Spleen (tissue), 11 donors: Measurements from ENCODE around the gene CAMP. TPM values are rescaled to one million over a fixed set of nuclear protein-coding genes. Genes with fewer than 3 reads are reported as not detected.

ENCODE experiments used
- DNase-seq: peaks from one replicate; pipeline ENCODE4 v3.0.0-alpha.2; 2020
- H3K27ac ChIP-seq, 8 donors: fragments of 200-600 bp; sonication (generic) in 7 of 8; 1 replicate in 4 of 8; 2 replicates in 4 of 8; pipeline versions ENCODE4 v1.5.0 to v1.8.0; 2016 to 2021; ENCODE audit warnings: inconsistent platforms in 4 of 8, mild to moderate bottlenecking in 4 of 8, moderate library complexity in 1 of 8
- H3K27me3 ChIP-seq, 7 donors: fragments of 200-600 bp; sonication (generic) in 6 of 7; replicated peaks in 1 of 7; 1 replicate in 4 of 7; 2 replicates in 3 of 7; pipeline versions ENCODE4 v1.5.0 to v1.8.0; 2016 to 2021; ENCODE audit warnings: inconsistent platforms in 3 of 7, mild to moderate bottlenecking in 1 of 7
- H3K36me3 ChIP-seq, 6 donors: fragments of 200-600 bp; sonication (generic) in 5 of 6; 1 replicate in 4 of 6; 2 replicates in 2 of 6; pipeline versions ENCODE4 v1.5.0 to v1.8.0; 2016 to 2021; ENCODE audit warnings: inconsistent platforms in 2 of 6
- H3K4me1 ChIP-seq, 6 donors: fragments of 200-600 bp; sonication (generic) in 5 of 6; 1 replicate in 3 of 6; 2 replicates in 3 of 6; pipeline versions ENCODE4 v1.5.0 to v1.8.0; 2016 to 2021; ENCODE audit warnings: inconsistent platforms in 3 of 6
- H3K4me3 ChIP-seq, 8 donors: fragments of 200-600 bp; sonication (generic) in 7 of 8; 1 replicate in 4 of 8; 2 replicates in 4 of 8; pipeline versions ENCODE4 v1.5.0 to v1.8.0; 2016 to 2021; ENCODE audit warnings: inconsistent platforms in 4 of 8, mild to moderate bottlenecking in 4 of 8, moderate library complexity in 2 of 8
- H3K9me3 ChIP-seq, 8 donors: fragments of 200-600 bp; sonication (generic) in 7 of 8; 1 replicate in 4 of 8; 2 replicates in 4 of 8; pipeline versions ENCODE4 v1.5.0 to v1.8.0; 2016 to 2021; ENCODE audit warnings: inconsistent platforms in 4 of 8
- CTCF ChIP-seq, 11 experiments: fragments of 200-600 bp in 7 of 11; fragments of 450-650 bp in 4 of 11; sonication (generic) in 4 of 11; IDR thresholded peaks in 8 of 11; conservative IDR thresholded peaks in 3 of 11; 1 replicate in 7 of 11; 2 replicates in 4 of 11; pipeline versions ENCODE4 v1.4.0 to v1.8.0; 2016 to 2021; ENCODE audit warnings: antibody characterized with exemption in 11 of 11, inconsistent platforms in 4 of 11, mild to moderate bottlenecking in 1 of 11
- POLR2A ChIP-seq, 3 donors: fragments of 450-650 bp; IDR thresholded peaks; one replicate each; pipeline ENCODE4 v1.5.1; 2017; ENCODE audit warnings: antibody characterized with exemption in 3 of 3, mild to moderate bottlenecking in 1 of 3
- POLR2AphosphoS5 ChIP-seq, 3 donors: sonication (generic); formaldehyde crosslinking; IDR thresholded peaks; one replicate each; pipeline ENCODE4 v1.5.1; 2017; ENCODE audit warnings: antibody characterized with exemption in 3 of 3
- WGBS, 5 donors: extraction: QIAGEN DNeasy Blood & Tissue Kit in 3 of 5; methylation state at CpG; one replicate each; pipeline versions ENCODE4 v1.1.5 to v1.1.7; 2013 to 2018; 5-methylcytosine and 5-hydroxymethylcytosine counted together
- intact Hi-C: fragments of 100-400 bp; cut with DNase I; formaldehyde crosslinking; loops from one replicate; pipeline ENCODE4 v1.15.0; 2023; ENCODE audit warnings: low total_unique reads
- microRNA-seq, 3 donors: library from miRNA; unstranded; fragments of <30 nt; microRNA quantifications; one replicate each; pipeline versions ENCODE4 to v1.1.0, GENCODE V29; 2019 to 2020
- polyA plus RNA-seq, 3 donors: library from polyadenylated mRNA; stranded (reverse); fragments of 200-250 nt; gene quantifications; one replicate each; pipeline ENCODE4 v1.2.1, GENCODE V29; 2013
- small RNA-seq, 4 donors: library from RNA; depleted of rRNA; stranded (forward); fragments of <200 nt; gene quantifications; one replicate each; pipeline ENCODE3, GENCODE V24; 2016
- total RNA-seq, 7 donors: library from RNA; depleted of rRNA in 3 of 7; stranded (reverse); fragments of >200 nt in 3 of 7; fragmentation: NEBNext Ultra II Directional in 4 of 7; extraction: Animal tissue kit (Norgen Biotek cat#: 25700) in 4 of 7; gene quantifications; one replicate each; pipeline versions ENCODE4 v1.1.0 to v1.2.1, GENCODE V29; 2016 to 2021
- donor health status: healthy with polysubstance abuse.
- donor health status: DM: no; HTN: no; CAD: no; lungs with moderate emphysema.
- donor health status: DM: no; HTN: no; CAD: no.
- donor health status: Bipolar disorder and iron deficiency.
- donor health status: healthy.
- donor health status: DM: no; HTN: no; CAD: no.
- donor health status: DM: yes; HTN: yes; CAD: no.

Gene CAMP
- total and polyA plus RNA-seq, 10 donors: 1.5 to 98.9 (median 15.7) TPM

GRCh38 chr3:48271763-48272498, 48.6 kb downstream of the CAMP start:
- intact Hi-C loops: loop anchor here (10.0 kb wide), 2 partner anchors 163 to 283 kb away; partner anchors contain the start of genes PFKFB4 and PLXNB1

GRCh38 chr3:48273594-48274211, 50.4 kb downstream of the CAMP start:
- 14 to 19% (median 17%) methylated on average over 9 of the region's 9 CpGs for whole genome bisulfite sequencing, 5 donors
- peaks cover 0 to 13% (median 3%) of the 10 kb centered on the region in 6 donors for H3K4me1 ChIP-seq
- TF ChIP-seq POLR2AphosphoS5 (IDR thresholded peaks at IDR 0.05) (peak in 1 of 3 donors; percentile 54), CTCF (IDR thresholded peaks at IDR 0.05 in 8 of 11, conservative IDR thresholded peaks at IDR 0.05 in 3 of 11) (peak; percentile 70 to 89 (median 81)), POLR2A (IDR thresholded peaks at IDR 0.05) (no peak)
- no peaks in the 10 kb centered on the region for H3K27me3 ChIP-seq
- H3K27ac ChIP-seq: no peak overlapping the region
- no peak overlapping the region for H3K4me3 ChIP-seq
- no peak for DNase-seq
- intact Hi-C loops: loop anchor here (10.0 kb wide), 2 partner anchors 161 to 281 kb away; partner anchors contain the start of genes PFKFB4 and PLXNB1
- H3K9me3 ChIP-seq: peaks cover 0 to 5% (median 0%) of the 10 kb centered on the region in 8 donors
- H3K36me3 ChIP-seq: peaks cover 0 to 32% (median 9%) of the 10 kb centered on the region in 6 donors

More at GRCh38 chr3:48271763-48272498, 48.6 kb downstream of the CAMP start:
- Histone ChIP-seq H3K36me3 (peaks cover 0 to 50% (median 14%) of the 10 kb centered on the region in 6 donors), H3K4me1 (peaks cover 0 to 28% (median 13%) of the 10 kb centered on the region in 6 donors), H3K27me3 (no peaks in the 10 kb centered on the region), H3K9me3 (peaks cover 0 to 5% (median 0%) of the 10 kb centered on the region in 8 donors), H3K27ac (no peak overlapping the region), H3K4me3 (no peak overlapping the region)
- TF ChIP-seq CTCF (IDR thresholded peaks at IDR 0.05 in 8 of 11, conservative IDR thresholded peaks at IDR 0.05 in 3 of 11) (no peak), POLR2AphosphoS5 (IDR thresholded peaks at IDR 0.05) (peak in 2 of 3 donors; percentile 26 to 49)
- DNase-seq: no peak
- WGBS, 5 donors: 94 to 98% (median 97%) methylated on average over 23 to 38 of the region's 38 CpGs

GRCh38 chr3:48274452-48274851, 51.2 kb downstream of the CAMP start:
- WGBS, 5 donors: 89 to 96% (median 93%) methylated on average over 10 of the region's 10 CpGs

More at GRCh38 chr3:48274452-48274851, 51.2 kb downstream of the CAMP start:
- Histone ChIP-seq H3K36me3 (peaks cover 0 to 25% (median 6%) of the 10 kb centered on the region in 6 donors), H3K27me3 (no peaks in the 10 kb centered on the region), H3K4me3 (no peak overlapping the region), H3K4me1 (peaks cover 0 to 6% (median 3%) of the 10 kb centered on the region in 6 donors), H3K9me3 (peaks cover 0 to 5% (median 0%) of the 10 kb centered on the region in 8 donors), H3K27ac (no peak overlapping the region)
- intact Hi-C loops: loop anchor here (10.0 kb wide), 2 partner anchors 160 to 280 kb away; partner anchors contain the start of genes PFKFB4 and PLXNB1
- no peak for DNase-seq
- TF ChIP-seq POLR2AphosphoS5 (IDR thresholded peaks at IDR 0.05): peak; percentile 8 to 24 (median 23)
- TF ChIP-seq POLR2A (IDR thresholded peaks at IDR 0.05): no peak

Small RNA genes within 50 kb of the gene (microRNA-seq; reads per million reads assigned to microRNA genes)
- gene MIR4443: 5.4 to 73.2 (median 31.1) reads per million in 3 donors

Small RNA genes within 50 kb of the gene (small RNA-seq; reads per million reads assigned to genes)
- gene MIR4443: 0 to 1.2 (median 0.48) reads per million in 4 donors
- 0 reads per million in 4 donors for gene NDUFB1P1
- gene RNU7-128P: 0 reads per million in 4 donors

Other genes starting within 250 kb of the CAMP start
- gene MAP4, start 207.1 kb upstream of the CAMP start, total RNA-seq: 100 to 1,000 TPM in 5 of 7 donors, 10 to 100 TPM in 2; 92.9 to 163 (median 109) TPM
- gene MAP4, start 207.1 kb upstream of the CAMP start, polyA plus RNA-seq: 10 to 100 TPM; 22.3 to 51.4 (median 25.0) TPM
- gene CDC25A, start 35.1 kb upstream of the CAMP start, total RNA-seq: 1 to 10 TPM; 1.7 to 8.1 (median 3.6) TPM
- 1 to 10 TPM in 2 of 3 donors, under 1 TPM in 1; 0.65 to 2.3 (median 1.8) TPM for gene CDC25A, start 35.1 kb upstream of the CAMP start, polyA plus RNA-seq
- gene ZNF589, start 17.6 kb downstream of the CAMP start, total RNA-seq: 10 to 100 TPM; 20.1 to 56.5 (median 46.0) TPM
- gene ZNF589, start 17.6 kb downstream of the CAMP start, polyA plus RNA-seq: 10 to 100 TPM; 14.4 to 36.8 (median 24.5) TPM
- 10 to 100 TPM; 23.5 to 46.4 (median 29.3) TPM for gene NME6, start 77.9 kb downstream of the CAMP start, total RNA-seq
- 10 to 100 TPM; 13.0 to 16.4 (median 15.0) TPM for gene NME6, start 77.9 kb downstream of the CAMP start, polyA plus RNA-seq
- 1 to 10 TPM in 1 of 7 donors, not detected in 6; 6.1 TPM for gene SPINK8, start 110.2 kb downstream of the CAMP start, total RNA-seq
- gene SPINK8, start 110.2 kb downstream of the CAMP start, polyA plus RNA-seq: under 1 TPM in 2 of 3 donors, not detected in 1; 0.35 to 0.52 TPM
- under 1 TPM in 2 of 7 donors, not detected in 5; 0.33 to 0.42 TPM for gene FBXW12, start 148.7 kb downstream of the CAMP start, total RNA-seq
- not detected for gene FBXW12, start 148.7 kb downstream of the CAMP start, polyA plus RNA-seq
- gene PLXNB1, start 206.6 kb downstream of the CAMP start, total RNA-seq: 10 to 100 TPM; 31.8 to 95.9 (median 58.2) TPM
- gene PLXNB1, start 206.6 kb downstream of the CAMP start, polyA plus RNA-seq: 10 to 100 TPM; 12.3 to 58.3 (median 35.8) TPM
- 10 to 100 TPM in 6 of 7 donors, 1 to 10 TPM in 1; 8.4 to 22.2 (median 18.7) TPM for gene CCDC51, start 216.6 kb downstream of the CAMP start, total RNA-seq
- gene CCDC51, start 216.6 kb downstream of the CAMP start, polyA plus RNA-seq: 10 to 100 TPM; 10.2 to 15.8 (median 12.4) TPM
- gene TMA7, start 216.8 kb downstream of the CAMP start, total RNA-seq: 100 to 1,000 TPM; 145 to 258 (median 170) TPM
- gene TMA7, start 216.8 kb downstream of the CAMP start, polyA plus RNA-seq: 100 to 1,000 TPM; 606 to 753 (median 701) TPM
- gene ATRIP, start 223.2 kb downstream of the CAMP start, total RNA-seq: 10 to 100 TPM in 1 of 7 donors, 1 to 10 TPM in 6; 6.4 to 10.0 (median 7.0) TPM
- gene ATRIP, start 223.2 kb downstream of the CAMP start, polyA plus RNA-seq: 1 to 10 TPM; 5.2 to 5.7 (median 5.2) TPM